GM19035 (cell line): Measurements from ENCODE around the gene NCLN.
"Not testable (repeated sequence)": the region's sequence is repeated elsewhere in the genome, so short reads cannot be mapped to it uniquely, and the experiment has no call there.

Experiments
- ATAC-seq: cut with Tn5 transposase; IDR thresholded peaks from one replicate; pipeline ENCODE4 v1.9.1; 2021; ENCODE audit not compliant: unreplicated experiment

The NCLN gene

DNA sequence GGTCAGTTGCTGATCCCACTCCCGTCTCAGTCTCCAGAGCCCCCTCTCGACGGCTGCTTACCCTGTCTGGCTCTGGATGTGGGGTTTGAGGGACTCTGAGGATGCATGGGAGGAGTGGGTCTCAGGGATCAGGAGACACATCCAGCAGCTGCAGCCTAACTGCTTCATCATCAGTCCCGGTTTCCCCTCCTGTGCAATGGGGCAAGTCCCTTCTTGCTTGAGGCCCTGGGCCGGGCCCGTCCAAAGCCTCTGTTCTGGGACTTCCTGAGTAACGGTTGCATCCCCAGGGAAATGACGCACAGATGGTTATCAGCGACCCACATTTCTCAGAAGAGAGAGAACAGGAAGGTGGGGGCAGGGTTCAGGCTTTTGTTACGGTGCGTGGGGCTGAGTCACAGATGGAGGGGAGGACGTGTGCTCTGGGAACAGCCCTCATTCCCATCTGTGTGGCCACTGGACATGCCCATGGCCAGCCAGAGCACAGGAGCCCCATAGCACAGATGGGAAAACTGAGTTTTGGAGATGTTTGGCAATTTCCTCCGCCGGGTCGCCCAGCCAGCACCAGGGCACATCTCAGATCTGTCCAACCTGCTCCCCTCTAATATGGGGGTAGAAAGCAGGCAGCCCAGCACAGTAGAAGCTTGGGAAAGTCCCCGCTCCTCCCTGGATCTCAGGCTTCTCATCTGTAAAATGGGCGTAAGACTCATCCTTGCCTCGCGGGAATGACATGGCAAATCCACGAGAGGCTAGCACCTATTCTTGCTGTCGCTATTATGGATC, 30.6 kb upstream of the NCLN start:
- peak; percentile 77 for ATAC-seq

DNA sequence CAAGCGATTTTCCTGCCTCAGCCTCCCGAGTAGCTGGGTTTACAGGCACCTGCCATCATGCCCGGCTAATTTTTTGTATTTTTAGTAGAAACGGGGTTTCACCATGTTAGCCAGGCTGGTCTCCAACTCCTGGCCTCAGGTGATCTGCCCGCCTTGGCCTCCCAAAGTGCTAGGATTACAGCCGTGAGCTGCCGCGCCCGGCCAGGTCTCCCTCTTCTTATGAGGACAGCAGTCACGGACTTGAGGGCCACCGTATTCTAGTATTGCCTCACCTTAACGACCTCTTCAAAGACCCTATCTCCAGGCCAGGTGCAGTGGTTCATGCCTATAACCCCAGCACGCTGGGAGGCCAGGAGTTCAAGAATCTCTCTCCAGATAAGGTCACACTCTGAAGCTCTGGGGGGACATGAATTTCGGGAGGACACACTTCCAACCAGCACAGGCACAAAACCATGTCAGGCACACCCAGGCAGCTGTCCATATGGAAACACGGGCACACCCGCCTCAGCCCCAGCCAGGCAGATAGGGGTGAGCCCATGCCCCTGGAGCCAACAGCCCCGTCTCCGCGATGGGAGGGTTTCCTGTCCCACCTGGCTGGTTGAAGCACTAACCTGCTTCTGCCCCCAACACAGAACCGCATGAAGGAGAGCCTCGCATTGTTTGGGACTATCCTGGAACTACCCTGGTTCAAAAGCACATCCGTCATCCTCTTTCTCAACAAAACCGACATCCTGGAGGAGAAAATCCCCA, 28.5 kb upstream of the NCLN start:
- no peak for ATAC-seq

DNA sequence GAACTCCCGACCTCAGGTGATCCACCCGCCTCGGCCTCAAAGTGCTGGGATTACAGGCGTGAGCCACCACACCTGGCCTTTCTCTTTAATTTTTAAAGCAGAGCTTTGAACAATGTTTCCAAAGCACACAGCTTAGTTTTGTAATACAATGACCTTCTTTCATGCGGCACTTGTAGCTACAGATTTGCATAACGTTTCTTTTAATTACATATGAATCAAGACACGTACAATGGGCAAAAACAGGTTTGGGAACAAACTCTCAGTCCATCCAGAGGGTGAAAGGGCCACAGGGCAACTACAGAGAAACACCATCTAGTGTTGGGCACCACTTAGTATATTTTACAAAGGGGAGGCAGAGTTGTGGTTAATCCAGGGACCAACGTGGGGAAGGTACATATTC, 26.2 kb upstream of the NCLN start:
- ATAC-seq, result no peak

DNA sequence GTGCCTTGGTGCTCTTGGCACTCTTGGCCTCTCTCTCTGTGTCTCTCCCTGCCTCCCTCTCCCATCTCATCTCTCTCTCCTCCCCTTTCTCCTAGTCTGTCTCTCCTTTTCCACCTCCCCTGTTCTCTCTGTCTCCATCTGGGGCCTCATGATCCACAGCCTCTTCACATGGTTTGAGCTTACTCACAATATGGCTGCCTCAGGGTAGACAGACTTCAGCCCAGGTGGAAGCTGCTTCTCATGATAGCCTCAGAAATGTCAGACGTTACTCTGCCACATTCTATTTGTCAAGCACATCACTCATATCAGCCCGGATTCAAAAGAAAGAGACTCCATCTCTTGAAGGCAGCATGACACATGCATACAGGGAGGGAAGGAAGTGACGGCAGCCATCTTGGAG, 25.5 kb upstream of the NCLN start:
- no peak for ATAC-seq

DNA sequence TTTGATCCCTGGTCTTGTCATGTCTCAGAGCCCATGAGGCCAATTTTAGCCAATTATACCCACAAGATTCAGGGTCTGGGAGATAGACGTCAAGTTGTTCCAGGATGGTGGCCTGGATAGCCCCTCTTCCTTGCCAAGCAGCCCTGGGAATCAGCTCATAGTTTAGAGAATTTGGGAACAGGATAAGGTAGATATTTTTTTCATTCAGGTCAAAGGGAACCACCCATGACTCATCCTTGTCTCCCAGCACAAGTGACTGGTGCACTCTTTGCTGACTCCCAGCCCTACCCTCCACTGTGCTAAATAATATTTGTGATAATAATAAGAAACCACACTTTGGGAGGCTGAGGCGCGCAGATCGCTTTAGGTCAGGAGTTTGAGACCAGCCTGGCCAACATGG, 24.3 kb upstream of the NCLN start:
- no peak for ATAC-seq

DNA sequence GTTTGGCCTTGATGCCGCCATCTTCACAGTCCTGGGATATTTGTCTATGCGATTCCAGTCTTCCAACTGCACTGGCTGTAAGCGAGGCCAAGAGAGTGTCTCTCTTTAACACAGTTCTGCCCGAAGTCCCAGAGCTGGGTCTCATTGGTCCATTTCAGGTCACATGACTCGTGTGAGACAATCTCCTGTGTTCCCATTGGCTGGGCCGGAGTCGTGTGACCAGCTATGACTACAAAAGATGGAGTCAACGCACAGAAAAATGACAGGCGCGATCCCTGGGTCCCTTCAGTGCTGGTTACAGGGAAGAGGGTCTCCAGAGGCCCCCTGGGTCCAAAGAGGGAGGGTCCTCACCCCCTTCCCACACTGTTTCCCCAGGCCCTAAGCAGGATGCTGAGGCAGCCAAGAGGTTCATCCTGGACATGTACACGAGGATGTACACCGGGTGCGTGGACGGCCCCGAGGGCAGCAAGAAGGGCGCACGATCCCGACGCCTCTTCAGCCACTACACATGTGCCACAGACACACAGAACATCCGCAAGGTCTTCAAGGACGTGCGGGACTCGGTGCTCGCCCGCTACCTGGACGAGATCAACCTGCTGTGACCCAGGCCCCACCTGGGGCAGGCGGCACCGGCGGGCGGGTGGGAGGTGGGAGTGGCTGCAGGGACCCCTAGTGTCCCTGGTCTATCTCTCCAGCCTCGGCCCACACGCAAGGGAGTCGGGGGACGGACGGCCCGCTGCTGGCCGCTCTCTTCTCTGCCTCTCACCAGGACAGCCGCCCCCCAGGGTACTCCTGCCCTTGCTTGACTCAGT, 23.1 kb upstream of the NCLN start:
- ATAC-seq, result no peak

DNA sequence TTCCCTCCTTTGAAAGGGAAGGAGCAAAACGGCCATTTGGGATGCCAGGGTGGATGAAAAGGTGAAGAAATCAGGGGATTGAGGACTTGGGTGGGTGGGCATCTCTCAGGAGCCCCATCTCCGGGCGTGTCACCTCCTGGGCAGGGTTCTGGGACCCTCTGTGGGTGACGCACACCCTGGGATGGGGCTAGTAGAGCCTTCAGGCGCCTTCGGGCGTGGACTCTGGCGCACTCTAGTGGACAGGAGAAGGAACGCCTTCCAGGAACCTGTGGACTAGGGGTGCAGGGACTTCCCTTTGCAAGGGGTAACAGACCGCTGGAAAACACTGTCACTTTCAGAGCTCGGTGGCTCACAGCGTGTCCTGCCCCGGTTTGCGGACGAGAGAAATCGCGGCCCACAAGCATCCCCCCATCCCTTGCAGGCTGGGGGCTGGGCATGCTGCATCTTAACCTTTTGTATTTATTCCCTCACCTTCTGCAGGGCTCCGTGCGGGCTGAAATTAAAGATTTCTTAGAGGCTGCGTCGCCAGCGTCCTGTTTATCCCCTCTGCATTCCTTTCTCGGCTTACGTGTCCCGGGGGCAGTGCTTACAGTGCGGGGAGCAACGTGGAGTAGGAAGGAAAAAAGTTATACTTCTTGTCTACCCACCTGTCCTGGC, 22.4 kb upstream of the NCLN start:
- ATAC-seq, result no peak

DNA sequence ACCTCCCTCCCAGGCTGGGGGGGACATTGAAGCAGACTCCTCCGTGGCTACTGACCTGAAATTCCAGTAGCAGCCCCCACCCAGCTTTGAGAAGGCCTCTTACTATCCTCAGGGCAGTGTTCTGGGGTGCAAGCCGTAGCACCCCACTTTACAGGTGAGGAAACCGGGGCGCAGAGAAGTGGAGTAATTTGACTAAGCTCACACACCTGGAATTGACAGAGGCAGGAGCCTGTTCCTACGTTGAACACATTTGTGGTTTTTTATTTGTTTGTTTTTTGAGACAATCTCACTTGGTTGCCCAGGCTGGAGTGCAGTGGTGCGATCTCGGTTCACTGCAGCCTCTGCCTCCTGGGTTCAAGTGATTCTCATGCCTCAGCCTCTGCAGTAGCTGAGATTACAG, 21.8 kb upstream of the NCLN start:
- ATAC-seq, result no peak

DNA sequence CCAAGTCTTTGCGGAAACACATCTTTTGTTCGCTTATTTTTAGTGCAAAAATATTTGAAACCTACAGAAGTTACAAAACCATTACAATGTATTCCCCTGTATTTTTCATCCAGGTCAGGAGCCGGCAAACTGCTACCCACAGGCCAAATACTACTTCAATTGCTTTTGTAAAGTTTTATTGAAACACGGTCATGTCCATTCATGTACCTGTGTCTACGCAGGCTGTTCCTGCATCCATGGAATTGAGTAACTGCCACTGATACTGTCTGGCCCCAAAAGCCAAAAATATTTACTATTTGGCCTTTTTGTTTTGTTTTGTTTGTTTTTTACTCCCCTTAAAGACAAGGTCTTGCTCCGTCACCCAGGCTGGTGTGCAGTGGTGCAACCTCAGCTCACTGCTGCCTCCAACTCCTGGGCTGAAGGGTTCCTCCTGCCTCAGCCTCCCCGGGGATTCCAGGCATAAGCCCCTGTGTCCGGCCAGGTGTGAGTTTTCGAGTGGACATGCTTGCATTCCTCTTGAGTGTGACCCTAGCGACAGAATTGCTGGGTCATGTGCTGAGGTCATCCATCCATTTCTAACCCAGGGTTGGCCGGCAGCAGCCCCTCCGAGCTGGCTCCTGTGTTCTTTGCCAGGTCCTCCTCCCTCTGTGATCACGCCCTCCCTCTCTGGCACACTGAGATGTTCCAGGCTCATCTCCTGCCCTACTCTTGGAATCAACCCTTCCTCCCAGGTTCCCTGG, 18.0 kb upstream of the NCLN start:
- ATAC-seq, result no peak

DNA sequence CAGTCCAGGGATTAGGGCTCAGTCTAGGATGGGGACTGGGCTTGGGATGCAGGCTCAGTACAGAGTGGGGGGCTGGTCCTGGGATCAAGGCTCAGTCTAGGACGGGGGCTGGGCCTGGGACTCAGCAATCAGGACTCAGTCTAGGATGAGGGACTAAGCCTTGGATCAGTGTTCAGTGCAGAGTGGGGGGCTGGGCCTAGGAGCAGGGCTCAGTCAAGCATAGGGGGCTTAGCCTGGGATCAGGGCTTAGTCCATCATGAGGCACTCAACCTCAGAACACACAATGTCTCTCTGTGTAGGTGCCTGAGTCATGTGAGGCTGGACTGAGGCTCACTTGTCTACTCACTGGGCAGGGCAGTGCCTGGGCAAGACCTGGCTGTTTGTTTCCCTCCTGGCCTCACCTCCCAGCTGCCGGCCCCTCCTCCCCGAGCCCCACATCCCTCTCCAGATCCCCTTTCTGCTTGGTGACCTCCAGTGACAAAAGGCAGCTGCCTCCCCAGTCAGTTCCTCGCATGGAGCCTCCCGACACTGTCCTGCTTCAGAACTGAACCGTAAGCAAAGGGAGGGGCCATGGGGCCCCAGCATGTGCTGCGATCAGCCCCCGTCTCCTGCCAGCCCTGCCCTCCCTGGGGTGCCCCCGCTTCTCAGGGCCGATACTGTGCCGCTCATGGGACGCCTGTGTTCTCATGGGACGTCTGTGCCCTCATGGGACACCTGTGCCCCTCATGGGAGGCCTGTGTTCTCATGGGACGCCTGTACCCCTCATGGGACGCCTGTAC, 13.6 kb upstream of the NCLN start:
- no peak for ATAC-seq

DNA sequence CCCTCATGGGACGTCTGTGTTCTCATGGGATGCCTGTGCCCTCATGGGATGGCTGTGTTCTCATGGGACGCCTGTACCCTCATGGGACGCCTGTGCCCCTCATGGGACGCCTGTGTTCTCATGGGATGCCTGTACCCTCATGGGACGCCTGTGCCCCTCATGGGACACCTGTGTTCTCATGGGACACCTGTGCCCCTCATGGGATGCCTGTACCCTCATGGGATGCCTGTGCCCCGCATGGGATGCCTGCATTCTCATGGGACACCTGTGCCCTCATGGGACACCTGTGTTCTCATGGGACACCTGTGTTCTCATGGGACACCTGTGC, 13.1 kb upstream of the NCLN start:
- ATAC-seq, result not testable (repeated sequence)

DNA sequence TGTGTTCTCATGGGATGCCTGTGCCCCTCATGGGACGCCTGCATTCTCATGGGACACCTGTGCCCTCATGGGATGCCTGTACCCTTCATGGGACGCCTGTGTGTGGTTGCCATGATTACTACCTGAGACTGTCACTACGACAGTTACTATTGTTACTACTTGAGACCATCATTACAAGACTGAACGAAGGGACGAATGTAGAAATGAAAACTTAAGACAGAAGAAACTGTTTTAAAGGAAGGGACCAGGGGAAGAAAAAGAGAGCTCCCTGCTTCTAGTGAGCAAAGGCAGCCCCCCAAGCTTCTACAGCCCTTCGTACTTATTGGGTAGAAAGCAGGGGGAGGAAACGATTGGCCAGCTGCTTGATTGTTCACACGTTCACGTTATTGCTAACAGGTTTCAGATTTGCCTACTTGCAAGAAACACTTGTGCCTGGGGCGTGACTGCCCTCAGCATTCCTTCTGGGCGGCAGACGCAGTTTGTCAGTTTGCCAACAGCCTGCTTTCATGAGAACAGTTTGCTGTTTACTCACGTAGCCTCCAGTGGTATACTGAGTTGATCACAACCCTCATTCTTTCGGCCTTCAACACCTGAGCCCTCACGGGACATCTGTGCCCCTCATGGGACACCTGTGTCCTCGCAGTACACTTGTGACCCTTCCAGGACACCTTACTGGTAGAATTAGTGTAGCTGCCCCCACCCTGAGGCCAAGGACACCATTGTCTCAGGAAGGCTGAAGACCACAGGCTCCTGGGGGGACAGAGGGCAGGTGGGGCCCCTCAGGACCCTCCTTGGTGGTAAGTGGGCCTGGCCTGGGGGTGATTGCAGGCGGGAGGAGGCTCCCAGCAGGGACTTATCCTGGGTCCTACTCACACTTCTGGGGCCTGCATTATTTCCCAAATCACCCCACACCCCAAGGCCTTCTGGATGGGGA, 9.7 kb upstream of the NCLN start:
- no peak for ATAC-seq

DNA sequence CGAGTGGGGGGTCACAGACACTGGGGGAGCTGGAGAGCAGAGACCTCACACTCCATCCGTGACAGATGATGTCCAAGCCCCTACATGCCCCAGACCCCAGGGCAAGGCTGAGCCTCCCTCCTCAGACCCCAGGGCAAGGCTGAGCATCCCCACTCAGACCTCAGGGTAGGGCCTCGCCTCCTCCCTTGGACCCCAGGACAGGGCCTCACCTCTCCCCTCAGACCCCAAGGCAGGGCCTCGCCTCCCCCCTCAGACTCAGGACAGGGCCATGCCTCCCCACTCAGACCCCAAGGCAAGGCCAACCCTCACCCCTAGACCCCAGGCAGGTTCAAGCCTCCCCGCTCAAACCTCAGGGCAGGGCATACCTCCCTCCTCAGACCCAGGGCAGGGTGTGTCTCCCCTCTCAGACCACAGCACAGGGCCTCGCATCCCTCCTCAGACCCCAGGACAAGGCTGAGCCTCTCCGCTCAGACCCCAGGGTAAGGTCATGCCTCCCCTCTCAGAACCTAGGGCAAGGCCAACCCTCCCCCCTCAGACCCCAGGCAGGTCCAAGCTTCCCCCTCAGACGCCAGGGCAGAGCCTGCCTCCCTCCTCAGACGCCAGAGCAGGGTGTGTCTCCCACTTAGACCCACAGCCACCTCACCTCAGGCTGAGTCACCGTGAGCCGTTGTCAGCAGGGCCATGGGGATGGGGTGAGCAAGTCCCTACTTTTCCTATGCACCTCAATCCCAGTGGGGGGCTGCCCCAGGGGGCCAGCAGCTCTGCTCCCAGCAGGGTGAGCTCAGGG, 8.8 kb upstream of the NCLN start:
- no peak for ATAC-seq

DNA sequence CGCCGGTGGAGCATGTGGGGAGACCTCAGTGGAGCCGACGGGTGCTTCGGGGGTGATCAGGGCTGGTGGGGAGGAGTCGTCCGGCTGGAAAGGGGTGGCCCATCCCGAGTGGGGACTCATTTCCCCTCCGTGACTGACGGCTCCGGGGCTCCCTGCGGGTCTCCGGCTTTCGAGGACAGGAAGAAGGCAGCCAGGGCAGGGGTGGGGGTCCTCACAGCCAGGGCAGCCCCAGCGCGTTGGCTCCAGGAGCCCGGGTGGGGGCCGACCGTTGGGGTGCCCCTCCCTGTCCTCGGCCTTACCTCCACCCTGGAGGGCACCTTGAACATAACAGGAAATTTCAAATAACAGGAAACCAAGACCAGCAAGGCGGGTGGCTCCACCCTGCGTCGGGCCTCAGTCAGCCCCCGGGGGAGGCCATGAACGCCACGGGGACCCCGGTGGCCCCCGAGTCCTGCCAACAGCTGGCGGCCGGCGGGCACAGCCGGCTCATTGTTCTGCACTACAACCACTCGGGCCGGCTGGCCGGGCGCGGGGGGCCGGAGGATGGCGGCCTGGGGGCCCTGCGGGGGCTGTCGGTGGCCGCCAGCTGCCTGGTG, 7.3 kb upstream of the NCLN start, which contains the start of gene S1PR4:
Gene S1PR4, plus strand, starts transcription at position 393 of the 596 bp plus-strand sequence. Its CDS starts 24 bp downstream, at position 417.
- ATAC-seq, result no peak

DNA sequence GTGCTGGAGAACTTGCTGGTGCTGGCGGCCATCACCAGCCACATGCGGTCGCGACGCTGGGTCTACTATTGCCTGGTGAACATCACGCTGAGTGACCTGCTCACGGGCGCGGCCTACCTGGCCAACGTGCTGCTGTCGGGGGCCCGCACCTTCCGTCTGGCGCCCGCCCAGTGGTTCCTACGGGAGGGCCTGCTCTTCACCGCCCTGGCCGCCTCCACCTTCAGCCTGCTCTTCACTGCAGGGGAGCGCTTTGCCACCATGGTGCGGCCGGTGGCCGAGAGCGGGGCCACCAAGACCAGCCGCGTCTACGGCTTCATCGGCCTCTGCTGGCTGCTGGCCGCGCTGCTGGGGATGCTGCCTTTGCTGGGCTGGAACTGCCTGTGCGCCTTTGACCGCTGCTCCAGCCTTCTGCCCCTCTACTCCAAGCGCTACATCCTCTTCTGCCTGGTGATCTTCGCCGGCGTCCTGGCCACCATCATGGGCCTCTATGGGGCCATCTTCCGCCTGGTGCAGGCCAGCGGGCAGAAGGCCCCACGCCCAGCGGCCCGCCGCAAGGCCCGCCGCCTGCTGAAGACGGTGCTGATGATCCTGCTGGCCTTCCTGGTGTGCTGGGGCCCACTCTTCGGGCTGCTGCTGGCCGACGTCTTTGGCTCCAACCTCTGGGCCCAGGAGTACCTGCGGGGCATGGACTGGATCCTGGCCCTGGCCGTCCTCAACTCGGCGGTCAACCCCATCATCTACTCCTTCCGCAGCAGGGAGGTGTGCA, 6.6 kb upstream of the NCLN start:
- no peak for ATAC-seq

DNA sequence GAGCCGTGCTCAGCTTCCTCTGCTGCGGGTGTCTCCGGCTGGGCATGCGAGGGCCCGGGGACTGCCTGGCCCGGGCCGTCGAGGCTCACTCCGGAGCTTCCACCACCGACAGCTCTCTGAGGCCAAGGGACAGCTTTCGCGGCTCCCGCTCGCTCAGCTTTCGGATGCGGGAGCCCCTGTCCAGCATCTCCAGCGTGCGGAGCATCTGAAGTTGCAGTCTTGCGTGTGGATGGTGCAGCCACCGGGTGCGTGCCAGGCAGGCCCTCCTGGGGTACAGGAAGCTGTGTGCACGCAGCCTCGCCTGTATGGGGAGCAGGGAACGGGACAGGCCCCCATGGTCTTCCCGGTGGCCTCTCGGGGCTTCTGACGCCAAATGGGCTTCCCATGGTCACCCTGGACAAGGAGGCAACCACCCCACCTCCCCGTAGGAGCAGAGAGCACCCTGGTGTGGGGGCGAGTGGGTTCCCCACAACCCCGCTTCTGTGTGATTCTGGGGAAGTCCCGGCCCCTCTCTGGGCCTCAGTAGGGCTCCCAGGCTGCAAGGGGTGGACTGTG, 5.9 kb upstream of the NCLN start:
- ATAC-seq, result no peak
